HepG2 (cell line): ENCODE data around the gene STMN3. TPM values are rescaled to one million over a fixed set of nuclear protein-coding genes. Genes with fewer than 3 reads are reported as not detected.
A peak's percentile ranks its signal among the peaks of the same experiment; 100 is the strongest.

Experiments
- BCL3 ChIP-seq: sonication (generic); formaldehyde crosslinking; IDR thresholded peaks from 2 replicates; pipeline ENCODE4 v1.5.1; 2020; ENCODE audit warnings: mild to moderate bottlenecking, missing genetic modification reagents, moderate library complexity
- CHCHD3 ChIP-seq: sonication (generic); formaldehyde crosslinking; IDR thresholded peaks from 2 replicates; pipeline ENCODE4 v1.8.0; 2022; ENCODE audit warnings: mild to moderate bottlenecking, missing genetic modification reagents, moderate library complexity
- ELF3 ChIP-seq: IDR thresholded peaks from 2 replicates; pipeline ENCODE4 v1.6.1; 2016; ENCODE audit warnings: missing genetic modification reagents, missing compliant biosample characterization
- FOXA1 ChIP-seq, 2 experiments: fragments of 450-650 bp in 1 of 2; sonication (generic) in 1 of 2; formaldehyde crosslinking in 1 of 2; IDR thresholded peaks; 2 replicates each; pipeline versions ENCODE4 v1.4.0 to v1.6.1; 2016 to 2020; ENCODE audit warnings: missing genetic modification reagents in 1 of 2
- HDAC6 ChIP-seq: fragments of 200-600 bp; sonication (generic); IDR thresholded peaks from 2 replicates; pipeline ENCODE4 v1.7.0; 2017; ENCODE audit warnings: mild to moderate bottlenecking, antibody characterized with exemption, low read length, low read depth
- IRX3 ChIP-seq: sonication (generic); formaldehyde crosslinking; IDR thresholded peaks from 2 replicates; pipeline ENCODE4 v1.8.1; 2023; ENCODE audit warnings: mild to moderate bottlenecking, low read depth, missing genetic modification reagents, borderline replicate concordance
- KMT2A ChIP-seq: sonication (generic); formaldehyde crosslinking; IDR thresholded peaks from 2 replicates; pipeline ENCODE4 v1.4.0; 2020; ENCODE audit warnings: missing genetic modification reagents
- MAFG ChIP-seq: sonication (generic); formaldehyde crosslinking; IDR thresholded peaks from 2 replicates; pipeline ENCODE4 v1.5.1; 2020; ENCODE audit warnings: mild to moderate bottlenecking, missing genetic modification reagents
- ONECUT2 ChIP-seq: sonication (generic); formaldehyde crosslinking; IDR thresholded peaks from 2 replicates; pipeline ENCODE4 v1.4.0; 2020; ENCODE audit warnings: missing genetic modification reagents
- PRPF4 ChIP-seq: fragments of 200-400 bp; formaldehyde crosslinking; IDR thresholded peaks from 2 replicates; pipeline ENCODE4 v1.6.1; 2016; ENCODE audit warnings: low read length, low read depth; ENCODE audit not compliant: poor library complexity, severe bottlenecking
- RCOR2 ChIP-seq: IDR thresholded peaks from 2 replicates; pipeline ENCODE4 v1.6.1; 2016; ENCODE audit warnings: missing biosample characterization, missing genetic modification reagents
- SP5 ChIP-seq: IDR thresholded peaks from 2 replicates; pipeline ENCODE4 v1.6.1; 2016; ENCODE audit warnings: low read depth, borderline replicate concordance
- THAP11 ChIP-seq: IDR thresholded peaks from 2 replicates; pipeline ENCODE4 v1.6.1; 2016; ENCODE audit warnings: missing biosample characterization, missing genetic modification reagents
- TP53 ChIP-seq: sonication (generic); formaldehyde crosslinking; conservative IDR thresholded peaks from 2 replicates; pipeline ENCODE4 v1.4.0; 2020; ENCODE audit warnings: missing genetic modification reagents
- TRIM24 ChIP-seq: sonication (generic); formaldehyde crosslinking; IDR thresholded peaks from 2 replicates; pipeline ENCODE4 v1.8.0; 2022; ENCODE audit warnings: mild to moderate bottlenecking, missing genetic modification reagents
- ZFX ChIP-seq: sonication (generic); formaldehyde crosslinking; IDR thresholded peaks from 2 replicates; pipeline ENCODE4 v1.4.0; 2020; ENCODE audit warnings: mild to moderate bottlenecking, low read depth, missing genetic modification reagents, moderate library complexity
- ZNF235 ChIP-seq: sonication (generic); formaldehyde crosslinking; IDR thresholded peaks from 2 replicates; pipeline ENCODE4 v1.8.1; 2023; ENCODE audit warnings: mild to moderate bottlenecking, missing genetic modification reagents, borderline replicate concordance
- ZNF337 ChIP-seq: sonication (generic); formaldehyde crosslinking; IDR thresholded peaks from 2 replicates; pipeline ENCODE4 v1.5.1; 2020; ENCODE audit warnings: missing genetic modification reagents, low read depth, mild to moderate bottlenecking, borderline replicate concordance
- ZNF33A ChIP-seq: sonication (generic); formaldehyde crosslinking; IDR thresholded peaks from 2 replicates; pipeline ENCODE4 v1.5.1; 2020; ENCODE audit warnings: missing genetic modification reagents, mild to moderate bottlenecking, moderate library complexity, borderline replicate concordance
- ZNF33B ChIP-seq: sonication (generic); formaldehyde crosslinking; IDR thresholded peaks from 2 replicates; pipeline ENCODE4 v1.5.1; 2020; ENCODE audit warnings: mild to moderate bottlenecking, missing genetic modification reagents
- ZNF615 ChIP-seq: sonication (generic); formaldehyde crosslinking; IDR thresholded peaks from 2 replicates; pipeline ENCODE4 v1.5.0; 2020; ENCODE audit warnings: mild to moderate bottlenecking, missing genetic modification reagents, borderline replicate concordance
- ZSCAN21 ChIP-seq: sonication (generic); formaldehyde crosslinking; IDR thresholded peaks from 2 replicates; pipeline ENCODE4 v1.8.0; 2022; ENCODE audit warnings: mild to moderate bottlenecking, missing genetic modification reagents, moderate library complexity, borderline replicate concordance
- polyA plus RNA-seq, 8 experiments: library from polyadenylated mRNA; depleted of rRNA in 3 of 8; stranded (reverse) in 7 of 8; unstranded in 1 of 8; fragments of >200 nt; fragmentation: Illumina TruSeq in 4 of 8; extraction: Trizol in 4 of 8; gene quantifications; 2 replicates each; pipeline versions ENCODE4 v1.2.1 to v1.2.3, GENCODE V29; 2011 to 2016; ENCODE audit warnings: low read depth in 4 of 8, missing spikeins in 1 of 8, mixed read lengths in 1 of 8; ENCODE audit not compliant: insufficient read depth in 1 of 8
- total RNA-seq, 5 experiments: library from RNA; depleted of rRNA; stranded (reverse); fragments of >200 nt; fragmentation: Illumina TruSeq; extraction: Trizol; gene quantifications; 2 replicates each; pipeline ENCODE4 v1.2.3, GENCODE V29; 2016; ENCODE audit warnings: low read depth in 1 of 5
- TF ChIP-seq, protein P1 (sequence below): sonication (generic); formaldehyde crosslinking; conservative IDR thresholded peaks from 2 replicates; pipeline ENCODE4 v1.4.0; 2020; ENCODE audit warnings: missing genetic modification reagents
- TF ChIP-seq, protein P2 (sequence below): sonication (generic); formaldehyde crosslinking; IDR thresholded peaks from 2 replicates; pipeline ENCODE4 v1.5.1; 2020; ENCODE audit warnings: missing genetic modification reagents, mild to moderate bottlenecking, borderline replicate concordance

The STMN3 gene
- total and polyA plus RNA-seq, 2 of the 13 experiments (the other 11 are each of a cell fraction or from before 2014, with no cell fraction given), result 21.0 to 48.3 TPM

GRCh38 chr20:63626424-63627128 lies 26.6 kb downstream of the STMN3 start, which contains the start of gene GMEB2 (continued):
- TF ChIP-seq FOXA1 (IDR thresholded peaks at IDR 0.05), result no peak
- no peak for TF ChIP-seq FOXA1 (CRISPR knock-in tag; IDR thresholded peaks at IDR 0.05)
- peak; percentile 74 for TF ChIP-seq ZSCAN21 (CRISPR knock-in tag)
- 0 out of 2 replicates have a peak, but pooled peaks have one; percentile 2 for TF ChIP-seq IRX3 (CRISPR knock-in tag)
- peak; percentile 43 for TF ChIP-seq ZFX (CRISPR knock-in tag)
- TF ChIP-seq ZNF33B (CRISPR knock-in tag), result 0 out of 2 replicates have a peak, but pooled peaks have one; percentile 45
- TF ChIP-seq BCL3, result peak; percentile 93; the same call in 1 of the 2 replicates
- peak; percentile 64 for TF ChIP-seq THAP11 (CRISPR knock-in tag)
- TF ChIP-seq SP5 (CRISPR knock-in tag), result 0 out of 2 replicates have a peak, but pooled peaks have one; percentile 28
- peak; percentile 30; the same call in 1 of the 2 replicates for TF ChIP-seq KMT2A (CRISPR knock-in tag)
- no peak for TF ChIP-seq ZNF615 (CRISPR knock-in tag)
- peak; percentile 13; the same call in 1 of the 2 replicates for TF ChIP-seq TP53 (CRISPR knock-in tag)
- TF ChIP-seq, protein P1, sequence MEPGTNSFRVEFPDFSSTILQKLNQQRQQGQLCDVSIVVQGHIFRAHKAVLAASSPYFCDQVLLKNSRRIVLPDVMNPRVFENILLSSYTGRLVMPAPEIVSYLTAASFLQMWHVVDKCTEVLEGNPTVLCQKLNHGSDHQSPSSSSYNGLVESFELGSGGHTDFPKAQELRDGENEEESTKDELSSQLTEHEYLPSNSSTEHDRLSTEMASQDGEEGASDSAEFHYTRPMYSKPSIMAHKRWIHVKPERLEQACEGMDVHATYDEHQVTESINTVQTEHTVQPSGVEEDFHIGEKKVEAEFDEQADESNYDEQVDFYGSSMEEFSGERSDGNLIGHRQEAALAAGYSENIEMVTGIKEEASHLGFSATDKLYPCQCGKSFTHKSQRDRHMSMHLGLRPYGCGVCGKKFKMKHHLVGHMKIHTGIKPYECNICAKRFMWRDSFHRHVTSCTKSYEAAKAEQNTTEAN (CRISPR knock-in tag), result peak; percentile 72; the same call in 1 of the 2 replicates
- no peak for TF ChIP-seq ONECUT2 (CRISPR knock-in tag)
- TF ChIP-seq TRIM24 (CRISPR knock-in tag), result no peak
- no peak for TF ChIP-seq RCOR2
- TF ChIP-seq, protein P2, sequence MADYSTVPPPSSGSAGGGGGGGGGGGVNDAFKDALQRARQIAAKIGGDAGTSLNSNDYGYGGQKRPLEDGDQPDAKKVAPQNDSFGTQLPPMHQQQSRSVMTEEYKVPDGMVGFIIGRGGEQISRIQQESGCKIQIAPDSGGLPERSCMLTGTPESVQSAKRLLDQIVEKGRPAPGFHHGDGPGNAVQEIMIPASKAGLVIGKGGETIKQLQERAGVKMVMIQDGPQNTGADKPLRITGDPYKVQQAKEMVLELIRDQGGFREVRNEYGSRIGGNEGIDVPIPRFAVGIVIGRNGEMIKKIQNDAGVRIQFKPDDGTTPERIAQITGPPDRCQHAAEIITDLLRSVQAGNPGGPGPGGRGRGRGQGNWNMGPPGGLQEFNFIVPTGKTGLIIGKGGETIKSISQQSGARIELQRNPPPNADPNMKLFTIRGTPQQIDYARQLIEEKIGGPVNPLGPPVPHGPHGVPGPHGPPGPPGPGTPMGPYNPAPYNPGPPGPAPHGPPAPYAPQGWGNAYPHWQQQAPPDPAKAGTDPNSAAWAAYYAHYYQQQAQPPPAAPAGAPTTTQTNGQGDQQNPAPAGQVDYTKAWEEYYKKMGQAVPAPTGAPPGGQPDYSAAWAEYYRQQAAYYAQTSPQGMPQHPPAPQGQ, result 0 out of 2 replicates have a peak, but pooled peaks have one; percentile 84
- TF ChIP-seq ELF3 (CRISPR knock-in tag), result peak; percentile 31; the same call in 1 of the 2 replicates
- TF ChIP-seq CHCHD3 (CRISPR knock-in tag), result peak; percentile 75; the same call in 1 of the 2 replicates
- TF ChIP-seq ZNF33A, result no peak
- TF ChIP-seq PRPF4, result peak; percentile 46
- TF ChIP-seq MAFG (CRISPR knock-in tag), result 0 out of 2 replicates have a peak, but pooled peaks have one; percentile 30
- TF ChIP-seq HDAC6, result no peak
- TF ChIP-seq ZNF337 (CRISPR knock-in tag), result 0 out of 2 replicates have a peak, but pooled peaks have one; percentile 45
- TF ChIP-seq ZNF235, result peak; percentile 29; the same call in 1 of the 2 replicates
